Parathyroid adenoma (tissue), 2 donors: ENCODE results near the gene GCAT.

Experiments used
- H2AFZ ChIP-seq: fragments of 300-600 bp; sonication (generic); one replicate; pipeline ENCODE4 v1.7.0; 2017; ENCODE audit warnings: antibody characterized with exemption, mild to moderate bottlenecking
- H3K27ac ChIP-seq: fragments of 300-600 bp; sonication (generic); one replicate; pipeline ENCODE4 v1.7.0; 2017
- H3K27me3 ChIP-seq: fragments of 300-600 bp; sonication (generic); one replicate; pipeline ENCODE4 v1.7.0; 2017; ENCODE audit warnings: low read length; ENCODE audit not compliant: control insufficient read depth, insufficient read depth
- H3K36me3 ChIP-seq: fragments of 300-600 bp; sonication (generic); one replicate; pipeline ENCODE4 v1.7.0; 2017; ENCODE audit warnings: low read length; ENCODE audit not compliant: control insufficient read depth, insufficient read depth
- H3K4me1 ChIP-seq: fragments of 300-600 bp; sonication (generic); one replicate; pipeline ENCODE4 v1.7.0; 2017; ENCODE audit warnings: control low read depth
- H3K4me2 ChIP-seq: fragments of 300-600 bp; sonication (generic); one replicate; pipeline ENCODE4 v1.7.0; 2017; ENCODE audit warnings: low read length
- H3K4me3 ChIP-seq: fragments of 300-600 bp; sonication (generic); one replicate; pipeline ENCODE4 v1.7.0; 2017; ENCODE audit warnings: low read depth, low read length
- H3K79me2 ChIP-seq: fragments of 300-600 bp; sonication (generic); one replicate; pipeline ENCODE4 v1.7.0; 2017; ENCODE audit warnings: control low read depth
- H3K9ac ChIP-seq: fragments of 300-600 bp; sonication (generic); one replicate; pipeline ENCODE4 v1.7.0; 2017; ENCODE audit warnings: mild to moderate bottlenecking
- H3K9me3 ChIP-seq: fragments of 300-600 bp; sonication (generic); one replicate; pipeline ENCODE4 v1.7.0; 2017; ENCODE audit warnings: low read length; ENCODE audit not compliant: control insufficient read depth
- CTCF ChIP-seq: fragments of 300-600 bp; sonication (generic); IDR thresholded peaks from one replicate; pipeline ENCODE4 v1.7.0; 2017; ENCODE audit warnings: antibody characterized with exemption, mild to moderate bottlenecking
- donor health status: primary hyperparathyroidism.

GCAT gene

GRCh38 chr22:37832022-37832857, 24.5 kb downstream of the GCAT start:
- H3K27ac ChIP-seq: no peak overlapping the region
- no peak overlapping the region for H3K4me3 ChIP-seq
- H3K9ac ChIP-seq: no peak overlapping the region
- no peak overlapping the region for H3K4me2 ChIP-seq
- H3K36me3 ChIP-seq: no peaks in the 10 kb centered on the region
- no peaks in the 10 kb centered on the region for H3K79me2 ChIP-seq
- H3K4me1 ChIP-seq: no peaks in the 10 kb centered on the region
- H3K9me3 ChIP-seq: no peaks in the 10 kb centered on the region
- no peaks in the 10 kb centered on the region for H3K27me3 ChIP-seq
- TF ChIP-seq CTCF: no peak
- H2AFZ ChIP-seq: no peak overlapping the region

GRCh38 chr22:37842015-37842793, 34.5 kb downstream of the GCAT start:
- Histone ChIP-seq H3K27ac (no peak overlapping the region), H3K27me3 (no peaks in the 10 kb centered on the region), H3K4me1 (no peaks in the 10 kb centered on the region), H2AFZ (no peak overlapping the region), H3K4me2 (no peak overlapping the region), H3K79me2 (peaks cover 8% of the 10 kb centered on the region), H3K9ac (no peak overlapping the region), H3K9me3 (no peaks in the 10 kb centered on the region), H3K4me3 (no peak overlapping the region), H3K36me3 (no peaks in the 10 kb centered on the region)
- TF ChIP-seq CTCF: no peak

GRCh38 chr22:37843741-37844089, 36.0 kb downstream of the GCAT start:
- Histone ChIP-seq H3K4me2 (peak overlapping the region; percentile 91), H3K79me2 (peaks cover 8% of the 10 kb centered on the region), H3K27ac (peak overlapping the region; percentile 80), H3K9ac (no peak overlapping the region), H3K9me3 (no peaks in the 10 kb centered on the region), H2AFZ (peak overlapping the region; percentile 79), H3K4me3 (peak overlapping the region; percentile 70), H3K27me3 (no peaks in the 10 kb centered on the region), H3K4me1 (no peaks in the 10 kb centered on the region), H3K36me3 (no peaks in the 10 kb centered on the region)
- TF ChIP-seq CTCF: no peak

GRCh38 chr22:37844904-37845329, 37.2 kb downstream of the GCAT start:
- peak overlapping the region; percentile 91 for H3K4me2 ChIP-seq
- no peak overlapping the region for H3K9ac ChIP-seq
- no peak for TF ChIP-seq CTCF
- H3K27ac ChIP-seq: peak overlapping the region; percentile 80
- H3K4me3 ChIP-seq: peak overlapping the region; percentile 70
- H3K79me2 ChIP-seq: peaks cover 14% of the 10 kb centered on the region
- H2AFZ ChIP-seq: peak overlapping the region; percentile 73
- H3K4me1 ChIP-seq: no peaks in the 10 kb centered on the region
- H3K27me3 ChIP-seq: no peaks in the 10 kb centered on the region
- H3K36me3 ChIP-seq: no peaks in the 10 kb centered on the region
- no peaks in the 10 kb centered on the region for H3K9me3 ChIP-seq
